GM23248 (cell line): ENCODE results near the gene HAPSTR1.

Source experiments
- EZH2 ChIP-seq: fragments of 200-600 bp; sonication (generic); IDR thresholded peaks from 2 replicates; pipeline ENCODE4 v1.6.1; 2018; ENCODE audit warnings: antibody characterized with exemption, mild to moderate bottlenecking; ENCODE audit not compliant: insufficient read depth, poor library complexity, severe bottlenecking
- EZH2phosphoT487 ChIP-seq: fragments of 200-600 bp; sonication (generic); IDR thresholded peaks from 2 replicates; pipeline ENCODE4 v1.6.1; 2018; ENCODE audit warnings: antibody characterized with exemption, moderate library complexity, mild to moderate bottlenecking, low read depth; ENCODE audit not compliant: insufficient read depth

DNA sequence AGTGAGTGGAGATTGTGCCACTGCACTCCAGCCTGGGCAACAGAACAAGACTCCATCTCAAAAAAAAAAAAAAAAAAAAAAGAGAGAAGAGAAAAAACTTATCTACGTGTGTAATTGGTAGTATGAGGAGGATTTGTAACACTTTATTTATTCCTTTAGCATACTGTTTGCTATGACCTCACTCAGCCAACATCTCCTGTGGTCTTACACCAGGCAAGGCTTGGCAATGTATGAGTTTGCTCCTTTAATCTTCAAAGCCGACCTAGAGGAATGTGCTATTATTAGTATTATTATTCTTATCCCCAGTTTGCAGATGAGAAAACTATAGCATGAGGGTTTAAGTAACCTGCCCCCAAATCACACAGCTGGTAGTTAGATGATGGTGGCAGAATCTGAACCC is 35.8 kb upstream of the HAPSTR1 start:
- no peak for TF ChIP-seq EZH2
- TF ChIP-seq EZH2phosphoT487 = no peak
